K562 (cell line): ENCODE results near the gene CEP70. TPM values are rescaled to one million over a fixed set of nuclear protein-coding genes. Genes with fewer than 3 reads are reported as not detected.

Source experiments
- ATAC-seq: fragments of 200-7000 bp; cut with Tn5 transposase; 3 replicates; pipeline ENCODE4 v1.9.1; 2020; ENCODE audit warnings: moderate library complexity
- BruUV-seq: library from RNA; stranded (reverse); fragments of 400-500 nt; replicated peaks from 2 replicates; lab custom pipeline; 2021; lab: Mats Ljungman, UMichigan
- CTCF ChIA-PET: fragments of 300-600 bp; formaldehyde crosslinking; extraction: SDS; loops from one replicate; lab custom pipeline; 2021; ENCODE audit warnings: low intra/inter-chr PET ratio; lab: Yijun Ruan, JAX
- POLR2A ChIA-PET: fragments of 300-600, 350-650 bp; sonication (Branson Sonifier 250); formaldehyde crosslinking; extraction: SDS; loops from one replicate; lab custom pipeline; 2021; ENCODE audit warnings: antibody characterized with exemption, inconsistent platforms; lab: Yijun Ruan, JAX
- DNase-seq, 4 experiments: peaks; one replicate each; pipeline versions ENCODE4 v3.0.0 to v3.0.0-alpha.2; 2011 to 2018; ENCODE audit warnings: low spot score in 3 of 4, mixed read lengths in 3 of 4; ENCODE audit errors: extremely low read depth in 1 of 4
- FAIRE-seq: peaks from 2 replicates; lab custom pipeline; 2011; peaks lifted over from hg19 to GRCh38; lab: Jason Lieb, UNC
- H2AFZ ChIP-seq: 2 replicates; pipeline ENCODE4 v1.6.0; 2011; ENCODE audit warnings: low read depth, low read length, control low read depth, inconsistent platforms
- H3K27ac ChIP-seq: fragments of 200-600 bp; 3 replicates; pipeline ENCODE4 v1.8.0; 2011; ENCODE audit warnings: low read depth, mild to moderate bottlenecking, control low read depth, inconsistent platforms, low read length, moderate library complexity, mixed read lengths; ENCODE audit errors: extremely low read depth
- H3K27me3 ChIP-seq, 2 experiments: fragments of 300-600 bp in 1 of 2; 2 replicates in 1 of 2; 3 replicates in 1 of 2; pipeline versions ENCODE4 v1.6.0 to v1.8.0; 2011; ENCODE audit warnings: inconsistent platforms in 2 of 2, low read length in 2 of 2, mild to moderate bottlenecking in 1 of 2, mixed read lengths in 1 of 2, moderate library complexity in 1 of 2; ENCODE audit not compliant: control insufficient read depth in 2 of 2, insufficient read depth in 2 of 2
- H3K36me3 ChIP-seq: fragments of 300-600 bp; 3 replicates; pipeline ENCODE4 v1.8.0; 2011; ENCODE audit warnings: mild to moderate bottlenecking, low read length, inconsistent platforms; ENCODE audit not compliant: control insufficient read depth, insufficient read depth
- H3K4me1 ChIP-seq, 2 experiments: fragments of 200-600 bp in 1 of 2; replicated peaks in 1 of 2; 2 replicates in 1 of 2; 3 replicates in 1 of 2; pipeline versions ENCODE4 v1.5.1 to v1.8.0; 2011; ENCODE audit warnings: inconsistent platforms in 2 of 2, low read length in 2 of 2, mild to moderate bottlenecking in 1 of 2, mixed read lengths in 1 of 2, moderate library complexity in 1 of 2; ENCODE audit not compliant: control insufficient read depth in 2 of 2, insufficient read depth in 2 of 2
- H3K4me2 ChIP-seq: 2 replicates; pipeline ENCODE4 v1.6.1; 2011; ENCODE audit warnings: low read length, control low read depth, inconsistent platforms, mixed read lengths; ENCODE audit not compliant: insufficient read depth
- H3K4me3 ChIP-seq: fragments of 200-600 bp; sonication (generic), shearing (Covaris generic); 2 replicates; pipeline ENCODE4 v1.5.1; 2016; ENCODE audit warnings: control low read depth, inconsistent platforms
- H3K79me2 ChIP-seq: fragments of 200-600 bp; 3 replicates; pipeline ENCODE4 v1.8.0; 2011; ENCODE audit warnings: low read length, inconsistent platforms; ENCODE audit not compliant: control insufficient read depth, insufficient read depth
- H3K9ac ChIP-seq, 2 experiments: 2 replicates each; pipeline versions ENCODE4 v1.6.0 to v1.6.1; 2011; ENCODE audit warnings: low read depth in 2 of 2, low read length in 2 of 2, control low read depth in 1 of 2, inconsistent platforms in 1 of 2, mild to moderate bottlenecking in 1 of 2, mixed read lengths in 1 of 2; ENCODE audit not compliant: insufficient read depth in 1 of 2
- H3K9me1 ChIP-seq: one replicate; pipeline ENCODE4 v1.6.0; 2011; ENCODE audit warnings: inconsistent platforms, mild to moderate bottlenecking, low read length, moderate library complexity; ENCODE audit not compliant: control insufficient read depth, insufficient read depth
- H3K9me3 ChIP-seq: replicated peaks from 2 replicates; pipeline ENCODE4 v1.5.1; 2011; ENCODE audit warnings: low read depth, low read length, inconsistent platforms; ENCODE audit not compliant: control insufficient read depth, insufficient read depth
- H4K20me1 ChIP-seq: replicated peaks from 2 replicates; pipeline ENCODE4 v1.6.1; 2011; ENCODE audit warnings: low read length, inconsistent platforms, mixed read lengths; ENCODE audit not compliant: control insufficient read depth, insufficient read depth
- BRD4 ChIP-seq: fragments of 200-600 bp; sonication (generic); IDR thresholded peaks from 2 replicates; pipeline ENCODE4 v1.6.1; 2017; ENCODE audit warnings: inconsistent platforms
- COPS2 ChIP-seq: fragments of 450-650 bp; conservative IDR thresholded peaks from 2 replicates; pipeline ENCODE4 v1.6.1; 2016; ENCODE audit warnings: mild to moderate bottlenecking, moderate library complexity
- ETV6 ChIP-seq, 3 experiments: fragments of 150-350 bp in 1 of 3; sonication (generic) in 1 of 3; formaldehyde crosslinking in 1 of 3; IDR thresholded peaks; 2 replicates each; pipeline versions ENCODE4 v1.6.1 to v1.8.0; 2014 to 2022; ENCODE audit warnings: borderline replicate concordance in 2 of 3, low read depth in 2 of 3, antibody characterized with exemption in 1 of 3, low read length in 1 of 3, mild to moderate bottlenecking in 1 of 3, missing genetic modification reagents in 1 of 3
- FIP1L1 ChIP-seq: fragments of 200-400 bp; formaldehyde crosslinking; IDR thresholded peaks from 2 replicates; pipeline ENCODE4 v1.6.1; 2018; ENCODE audit warnings: mild to moderate bottlenecking, low read depth, low read length; ENCODE audit not compliant: poor library complexity, severe bottlenecking
- KLF16 ChIP-seq: IDR thresholded peaks from 2 replicates; pipeline ENCODE4 v1.6.1; 2016; ENCODE audit warnings: antibody characterized with exemption
- MAFF ChIP-seq: IDR thresholded peaks from 2 replicates; pipeline ENCODE4 v1.6.1; 2012; ENCODE audit warnings: low read length, improper control_type of control experiment
- MCM5 ChIP-seq: fragments of 450-650 bp; IDR thresholded peaks from 2 replicates; pipeline ENCODE4 v1.6.1; 2016; ENCODE audit warnings: low read depth
- PRMT5 ChIP-seq: sonication (generic); formaldehyde crosslinking; IDR thresholded peaks from 2 replicates; pipeline ENCODE4 v1.5.0; 2020; ENCODE audit warnings: missing genetic modification reagents
- RNF2 ChIP-seq: sonication (generic); IDR thresholded peaks from 2 replicates; pipeline ENCODE4 v1.6.1; 2016
- SRSF1 ChIP-seq: fragments of 200-400 bp; formaldehyde crosslinking; IDR thresholded peaks from 2 replicates; pipeline ENCODE4 v1.6.1; 2017; ENCODE audit warnings: mild to moderate bottlenecking, low read depth, low read length, moderate library complexity
- TCFL5 ChIP-seq: fragments of 250-450 bp; sonication (Bioruptor Pico); conservative IDR thresholded peaks from 2 replicates; pipeline ENCODE4 v1.6.1; 2021; ENCODE audit warnings: mild to moderate bottlenecking, moderate library complexity, matching md5 sums
- XRCC3 ChIP-seq: fragments of 450-650 bp; IDR thresholded peaks from 2 replicates; pipeline ENCODE4 v1.6.1; 2017; ENCODE audit warnings: mild to moderate bottlenecking, moderate library complexity
- ZC3H11A ChIP-seq: IDR thresholded peaks from 2 replicates; pipeline ENCODE4 v1.6.1; 2012; ENCODE audit warnings: low read depth, low read length, improper control_type of control experiment
- ZKSCAN1 ChIP-seq: fragments of 150-350 bp; IDR thresholded peaks from 2 replicates; pipeline ENCODE4 v1.6.1; 2016; ENCODE audit warnings: low read depth, low read length
- WGBS: fragments of 100-300 bp; shearing (Covaris generic); methylation state at CpG from one replicate; pipeline ENCODE4 v1.1.6; 2016; ENCODE audit warnings: low coverage, mixed read lengths; ENCODE audit not compliant: insufficient coverage; ENCODE audit errors: missing lambda C conversion rate; 5-methylcytosine and 5-hydroxymethylcytosine counted together
- in situ Hi-C: fragments of 300-500 bp; cut with MboI; formaldehyde crosslinking; loops from 4 replicates; pipeline ENCODE4 v1.15.0; 2018; ENCODE audit warnings: inconsistent platforms, mixed read lengths
- intact Hi-C: fragments of 100-400 bp; cut with micrococcal nuclease; formaldehyde crosslinking; loops from 2 replicates; pipeline ENCODE4 v1.14.2; 2022
- polyA plus RNA-seq, 8 experiments: library from polyadenylated mRNA; depleted of rRNA in 4 of 8; stranded (reverse) in 5 of 8; unstranded in 3 of 8; fragments of >200 nt; fragmentation: Nextera tagmentation in 2 of 8; fragmentation: Illumina TruSeq in 1 of 8; extraction: Ambion mirVana in 2 of 8; extraction: Trizol in 1 of 8; gene quantifications; 2 replicates each; pipeline versions ENCODE4 v1.2.1 to v1.2.3, GENCODE V29; 2011 to 2014; ENCODE audit warnings: inconsistent platforms in 1 of 8, missing spikeins in 1 of 8
- total RNA-seq, 7 experiments: library from RNA; depleted of rRNA in 6 of 7; stranded (reverse); fragments of >200 nt in 6 of 7; fragmentation: Illumina TruSeq in 2 of 7; extraction: Trizol in 2 of 7; gene quantifications; 2 replicates each; pipeline versions ENCODE4 v1.2.1 to v1.2.3, GENCODE V29; 2011 to 2021; ENCODE audit warnings: low replicate concordance in 1 of 7

CEP70 gene
- total and polyA plus RNA-seq, 9 of the 15 experiments (the other 6 are each of a cell fraction or from before 2014, with no cell fraction given), result 16.1 to 31.5 (median 23.4) TPM

DNA sequence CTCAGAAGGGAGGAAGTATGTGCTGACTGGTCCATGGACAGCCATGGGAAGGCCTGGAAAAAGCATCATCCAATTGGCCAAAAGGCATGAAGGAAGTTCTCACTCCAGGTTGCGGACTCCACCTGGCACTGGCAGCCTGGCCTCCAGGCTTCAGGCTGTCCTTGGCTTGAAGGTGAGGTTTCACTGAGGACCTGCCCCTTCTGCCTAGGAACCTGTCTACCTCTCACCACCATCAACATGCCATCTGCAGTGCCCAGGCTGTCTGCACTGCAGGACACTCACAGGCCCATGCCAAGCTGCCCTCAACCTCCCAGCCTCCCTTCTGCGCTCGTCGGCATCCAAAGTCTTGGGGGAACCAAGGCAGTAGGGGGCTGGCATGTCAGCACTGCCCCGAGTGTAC, 51.1 kb downstream of the CEP70 start:
- Histone ChIP-seq H3K4me3 (no peak overlapping the region), H4K20me1 (no peaks in the 10 kb centered on the region)
- no peak for DNase-seq
- BruUV-seq, result no TSS peak
- ChIA-PET POLR2A (interaction anchor here (0.7 kb wide), 1 partner anchor 8 kb away, joined by 3 read pairs; no protein-coding TSS in a partner anchor), CTCF (no interaction called here)
- intact Hi-C loops, result no loop called here
- WGBS, result 58% methylated on average over 2 of the region's 5 CpGs
- no peak for TF ChIP-seq SRSF1
- TF ChIP-seq KLF16, result no peak
- no peak for TF ChIP-seq FIP1L1
- TF ChIP-seq, all 486 proteins: peak for 0
- Histone ChIP-seq H3K79me2 (no peaks in the 10 kb centered on the region), H2AFZ (no peak overlapping the region), H3K9me3 (no peaks in the 10 kb centered on the region), H3K4me2 (no peak overlapping the region), H3K27ac (no peak overlapping the region), H3K9ac (no peak overlapping the region), H3K27me3 (no peaks in the 10 kb centered on the region), H3K9me1 (no peaks in the 10 kb centered on the region), H3K4me1 (no peaks in the 10 kb centered on the region), H3K36me3 (no peaks in the 10 kb centered on the region)
- in situ Hi-C loops, result no loop called here
- FAIRE-seq (no peak), ATAC-seq (no peak)

DNA sequence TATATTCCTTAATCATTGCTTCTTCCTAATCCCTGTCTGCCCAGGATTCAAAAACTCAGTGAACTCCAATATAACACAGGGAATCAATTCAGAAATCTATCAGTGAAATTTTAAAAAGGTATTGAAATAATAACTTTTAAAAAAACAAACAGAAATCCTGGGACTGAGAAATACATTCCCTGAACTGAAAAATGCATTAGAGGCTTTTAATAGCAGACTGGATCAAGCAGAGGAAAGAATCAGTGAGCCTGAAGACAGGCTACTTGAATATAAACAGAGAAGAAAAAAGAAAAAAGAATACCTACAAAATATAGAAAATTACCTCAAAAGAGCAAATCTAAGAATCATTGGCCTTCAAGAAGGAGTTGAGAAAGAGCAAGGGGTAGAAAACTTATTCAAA, 54.7 kb downstream of the CEP70 start:
- ATAC-seq (no peak), DNase-seq (no peak), FAIRE-seq (no peak)
- Histone ChIP-seq H3K4me3 (no peak overlapping the region), H3K4me2 (no peak overlapping the region), H3K36me3 (no peaks in the 10 kb centered on the region), H3K4me1 (no peaks in the 10 kb centered on the region), H3K9ac (no peak overlapping the region), H4K20me1 (no peaks in the 10 kb centered on the region), H3K9me1 (no peaks in the 10 kb centered on the region), H3K27me3 (no peaks in the 10 kb centered on the region), H3K27ac (no peak overlapping the region), H2AFZ (no peak overlapping the region), H3K9me3 (no peaks in the 10 kb centered on the region), H3K79me2 (no peaks in the 10 kb centered on the region)
- BruUV-seq, result no TSS peak
- ChIA-PET CTCF (no interaction called here), POLR2A (no interaction called here)
- intact Hi-C loops, result no loop called here
- in situ Hi-C loops, result no loop called here
- TF ChIP-seq ETV6 (IDR thresholded peaks at IDR 0.05; ENCODE audit: borderline replicate concordance in 1 of 2, low read depth in 2 of 2, low read length in 1 of 2) (no peak), ETV6 (CRISPR knock-in tag; IDR thresholded peaks at IDR 0.05; ENCODE audit: borderline replicate concordance) (no peak), ZKSCAN1 (no peak), MCM5 (no peak), TCFL5 (CRISPR knock-in tag) (no peak), PRMT5 (no peak), ZC3H11A (no peak), BRD4 (no peak), XRCC3 (no peak), COPS2 (no peak), RNF2 (no peak), MAFF (no peak)
